Smooth muscle cell (in vitro differentiated cells): ENCODE data around the gene ATG5. TPM values are rescaled to one million over a fixed set of nuclear protein-coding genes. Genes with fewer than 3 reads are reported as not detected.
A peak's percentile ranks its signal among the peaks of the same experiment; 100 is the strongest.

Experiments
- DNase-seq: peaks from one replicate; lab custom pipeline; 2025; ENCODE audit not compliant: unreplicated experiment; lab: John Stamatoyannopoulos, UW
- H2AFZ ChIP-seq: fragments of 200-600 bp; sonication (generic); 2 replicates; pipeline ENCODE4 v1.6.0; 2016; ENCODE audit warnings: antibody characterized with exemption, low read depth, mild to moderate bottlenecking
- H3F3A ChIP-seq: fragments of 200-600 bp; sonication (generic); 2 replicates; pipeline ENCODE4 v1.6.0; 2017; ENCODE audit warnings: antibody characterized with exemption, low read depth
- H3K27ac ChIP-seq: fragments of 200-600 bp; sonication (generic); 2 replicates; pipeline ENCODE4 v1.5.1; 2016; ENCODE audit warnings: low read depth, mild to moderate bottlenecking
- H3K27me3 ChIP-seq: fragments of 200-600 bp; sonication (generic); 2 replicates; pipeline ENCODE4 v1.6.1; 2016; ENCODE audit warnings: low read depth, mild to moderate bottlenecking
- H3K36me3 ChIP-seq: fragments of 200-600 bp; sonication (generic); 2 replicates; pipeline ENCODE4 v1.5.1; 2016; ENCODE audit warnings: low read depth
- H3K4me1 ChIP-seq: fragments of 200-600 bp; sonication (generic); 2 replicates; pipeline ENCODE4 v1.5.1; 2016; ENCODE audit warnings: low read depth
- H3K4me2 ChIP-seq: fragments of 200-600 bp; sonication (generic); 2 replicates; pipeline ENCODE4 v1.6.0; 2016; ENCODE audit warnings: mild to moderate bottlenecking
- H3K4me3 ChIP-seq: fragments of 200-600 bp; sonication (generic); 2 replicates; pipeline ENCODE4 v1.5.1; 2016; ENCODE audit warnings: mild to moderate bottlenecking
- H3K79me2 ChIP-seq: fragments of 200-600 bp; sonication (generic); 2 replicates; pipeline ENCODE4 v1.6.0; 2016; ENCODE audit warnings: low read depth, mild to moderate bottlenecking
- H3K9ac ChIP-seq: fragments of 200-600 bp; sonication (generic); 2 replicates; pipeline ENCODE4 v1.6.0; 2016; ENCODE audit warnings: low read depth
- H3K9me3 ChIP-seq: fragments of 200-600 bp; sonication (generic); replicated peaks from 2 replicates; pipeline ENCODE4 v1.5.1; 2016; ENCODE audit warnings: low read depth
- H4K20me1 ChIP-seq: fragments of 200-600 bp; sonication (generic); 2 replicates; pipeline ENCODE4 v1.6.0; 2016; ENCODE audit warnings: low read depth
- CTCF ChIP-seq: fragments of 200-600 bp; sonication (generic); IDR thresholded peaks from 2 replicates; pipeline ENCODE4 v1.5.1; 2017; ENCODE audit warnings: borderline replicate concordance, mild to moderate bottlenecking, antibody characterized with exemption; ENCODE audit not compliant: insufficient read depth, poor library complexity, severe bottlenecking
- WGBS: methylation state at CpG from one replicate; pipeline ENCODE4 v1.1.7; 2016; ENCODE audit warnings: low lambda C conversion rate; 5-methylcytosine and 5-hydroxymethylcytosine counted together
- polyA plus RNA-seq: library from polyadenylated mRNA; unstranded; fragments of >200 nt; fragmentation: Nextera tagmentation; extraction: Ambion mirVana; gene quantifications from 2 replicates; pipeline ENCODE4 v1.2.1, GENCODE V29; 2016
- total RNA-seq: library from RNA; depleted of rRNA; stranded (reverse); fragments of >200 nt; gene quantifications from 2 replicates; pipeline ENCODE4 v1.2.3, GENCODE V29; 2014

Gene ATG5
- total and polyA plus RNA-seq, 2 experiments from 2014 or later = 33.7 to 34.4 TPM

GRCh38 chr6:106204961-106205360 lies 120.6 kb downstream of the ATG5 start:
- Histone ChIP-seq H4K20me1 (no peaks in the 10 kb centered on the region), H2AFZ (no peak overlapping the region), H3F3A (no peaks in the 10 kb centered on the region), H3K27me3 (no peaks in the 10 kb centered on the region), H3K4me1 (peaks cover 7% of the 10 kb centered on the region), H3K9ac (no peak overlapping the region), H3K79me2 (peaks cover 8% of the 10 kb centered on the region), H3K36me3 (no peaks in the 10 kb centered on the region), H3K4me2 (no peak overlapping the region), H3K4me3 (no peak overlapping the region), H3K27ac (no peak overlapping the region), H3K9me3 (no peaks in the 10 kb centered on the region)
- no peak for DNase-seq
- no peak for TF ChIP-seq CTCF
- 82% methylated on average over 2 of the region's 2 CpGs for WGBS

- no peak for DNase-seq
- Histone ChIP-seq H3F3A (no peaks in the 10 kb centered on the region), H3K9ac (no peak overlapping the region), H2AFZ (no peak overlapping the region), H3K4me1 (no peaks in the 10 kb centered on the region), H3K4me2 (peak overlapping the region; percentile 60), H3K36me3 (no peaks in the 10 kb centered on the region), H3K4me3 (no peak overlapping the region), H3K79me2 (peaks cover 3% of the 10 kb centered on the region), H4K20me1 (no peaks in the 10 kb centered on the region), H3K9me3 (no peaks in the 10 kb centered on the region), H3K27ac (peak overlapping the region; percentile 77), H3K27me3 (no peaks in the 10 kb centered on the region)
- 26% methylated on average over 1 of the region's 1 CpG for WGBS
- TF ChIP-seq CTCF = no peak
Measured at GRCh38 chr6:106199998-106200397, 125.6 kb downstream of the ATG5 start.

- Histone ChIP-seq H3K9me3 (no peaks in the 10 kb centered on the region), H3K36me3 (no peaks in the 10 kb centered on the region), H3F3A (no peaks in the 10 kb centered on the region), H3K79me2 (peaks cover 3% of the 10 kb centered on the region), H2AFZ (no peak overlapping the region), H3K4me3 (no peak overlapping the region), H4K20me1 (no peaks in the 10 kb centered on the region), H3K27ac (peak overlapping the region; percentile 77), H3K27me3 (no peaks in the 10 kb centered on the region), H3K4me1 (no peaks in the 10 kb centered on the region), H3K4me2 (peak overlapping the region; percentile 60), H3K9ac (no peak overlapping the region)
- no peak for DNase-seq
- 69% methylated on average over 1 of the region's 1 CpG for WGBS
- TF ChIP-seq CTCF = no peak
Measured at GRCh38 chr6:106199331-106199730, 126.2 kb downstream of the ATG5 start.

- no peak for TF ChIP-seq CTCF
- Histone ChIP-seq H3F3A (no peaks in the 10 kb centered on the region), H3K4me3 (no peak overlapping the region), H3K9ac (no peak overlapping the region), H3K36me3 (no peaks in the 10 kb centered on the region), H3K27ac (no peak overlapping the region), H4K20me1 (no peaks in the 10 kb centered on the region), H3K4me1 (no peaks in the 10 kb centered on the region), H3K9me3 (no peaks in the 10 kb centered on the region), H3K79me2 (peaks cover 3% of the 10 kb centered on the region), H3K4me2 (no peak overlapping the region), H2AFZ (no peak overlapping the region), H3K27me3 (no peaks in the 10 kb centered on the region)
- 91% methylated on average over 4 of the region's 4 CpGs for WGBS
- DNase-seq = no peak
Measured at GRCh38 chr6:106197441-106197840, 128.1 kb downstream of the ATG5 start.
